WTC11 (cell line): ENCODE data around the gene KIF5C. TPM values are rescaled to one million over a fixed set of nuclear protein-coding genes. Genes with fewer than 3 reads are reported as not detected.

Experiments
- ATAC-seq: fragments of 200-7000 bp; cut with Tn5 transposase; 2 replicates; pipeline ENCODE4 v1.10.0; 2021; ENCODE audit warnings: mild to moderate bottlenecking, moderate library complexity
- CTCF ChIA-PET: fragments of 300-600 bp; sonication (Branson Sonifier 250); formaldehyde crosslinking; loops from one replicate; lab custom pipeline; 2021; ENCODE audit warnings: antibody characterized with exemption; lab: Charles Lee
- POLR2A ChIA-PET: fragments of 350-600 bp; sonication (Branson Sonifier 250); formaldehyde crosslinking; loops from one replicate; lab custom pipeline; 2021; ENCODE audit warnings: antibody characterized with exemption; lab: Charles Lee
- DNase-seq: peaks from one replicate; pipeline ENCODE4 v3.0.0; 2021; ENCODE audit warnings: low spot score
- H3K27ac Mint-ChIP-seq: 2 replicates; pipeline ENCODE4 v1.8.0; 2021; ENCODE audit warnings: mixed read lengths
- H3K27me3 Mint-ChIP-seq: 2 replicates; pipeline ENCODE4 v1.8.0; 2021; ENCODE audit warnings: low read depth, mild to moderate bottlenecking, moderate library complexity, mixed read lengths
- H3K36me3 Mint-ChIP-seq: 2 replicates; pipeline ENCODE4 v1.8.0; 2021; ENCODE audit warnings: mixed read lengths
- H3K4me1 Mint-ChIP-seq: 2 replicates; pipeline ENCODE4 v1.8.0; 2022; ENCODE audit warnings: mixed read lengths
- H3K4me3 Mint-ChIP-seq: 2 replicates; pipeline ENCODE4 v1.8.0; 2021; ENCODE audit warnings: mild to moderate bottlenecking, moderate library complexity, mixed read lengths
- H3K9me3 Mint-ChIP-seq: 2 replicates; pipeline ENCODE4 v1.8.0; 2021; ENCODE audit warnings: mixed read lengths
- AFF4 ChIP-seq: sonication (generic); formaldehyde crosslinking; IDR thresholded peaks from 2 replicates; pipeline ENCODE4 v1.8.1; 2023; ENCODE audit warnings: mild to moderate bottlenecking, missing genetic modification reagents, borderline replicate concordance
- AR ChIP-seq: fragments of 250-450 bp; sonication (Bioruptor Pico); IDR thresholded peaks from 2 replicates; pipeline ENCODE4 v1.9.0; 2021; ENCODE audit warnings: mild to moderate bottlenecking
- ATF2 ChIP-seq: sonication (generic); formaldehyde crosslinking; IDR thresholded peaks from 2 replicates; pipeline ENCODE4 v1.8.1; 2022; ENCODE audit warnings: low read depth, missing genetic modification reagents, borderline replicate concordance
- E2F4 ChIP-seq: sonication (generic); formaldehyde crosslinking; IDR thresholded peaks from 2 replicates; pipeline ENCODE4 v1.8.1; 2022; ENCODE audit warnings: low read depth, mild to moderate bottlenecking, moderate library complexity, missing genetic modification reagents, borderline replicate concordance
- E2F5 ChIP-seq: sonication (generic); formaldehyde crosslinking; IDR thresholded peaks from 2 replicates; pipeline ENCODE4 v1.8.1; 2022; ENCODE audit warnings: mild to moderate bottlenecking, moderate library complexity, missing genetic modification reagents
- FOXK1 ChIP-seq: sonication (generic); formaldehyde crosslinking; IDR thresholded peaks from 2 replicates; pipeline ENCODE4 v1.8.0; 2022; ENCODE audit warnings: mild to moderate bottlenecking, moderate library complexity, missing genetic modification reagents
- GABPB1 ChIP-seq: sonication (generic); formaldehyde crosslinking; IDR thresholded peaks from 2 replicates; pipeline ENCODE4 v1.8.1; 2023; ENCODE audit warnings: mild to moderate bottlenecking, missing genetic modification reagents
- GRHL2 ChIP-seq: fragments of 250-450 bp; sonication (Bioruptor Pico); IDR thresholded peaks from 2 replicates; pipeline ENCODE4 v1.8.0; 2022; ENCODE audit warnings: mild to moderate bottlenecking, moderate library complexity; ENCODE audit not compliant: insufficient replicate concordance, severe bottlenecking
- IRF2 ChIP-seq: sonication (generic); formaldehyde crosslinking; IDR thresholded peaks from 2 replicates; pipeline ENCODE4 v1.8.0; 2022; ENCODE audit warnings: low read depth, missing genetic modification reagents, borderline replicate concordance
- MLX ChIP-seq: sonication (generic); formaldehyde crosslinking; IDR thresholded peaks from 2 replicates; pipeline ENCODE4 v1.8.1; 2023; ENCODE audit warnings: mild to moderate bottlenecking, missing genetic modification reagents, moderate library complexity
- MYBL2 ChIP-seq: sonication (generic); formaldehyde crosslinking; IDR thresholded peaks from 2 replicates; pipeline ENCODE4 v1.8.1; 2023; ENCODE audit warnings: mild to moderate bottlenecking, moderate library complexity, missing genetic modification reagents
- NFATC4 ChIP-seq: fragments of 250-450 bp; sonication (Bioruptor Pico); IDR thresholded peaks from 2 replicates; pipeline ENCODE4 v1.9.0; 2021; ENCODE audit warnings: mild to moderate bottlenecking
- NFE2L1 ChIP-seq: sonication (generic); formaldehyde crosslinking; IDR thresholded peaks from 2 replicates; pipeline ENCODE4 v1.8.1; 2023; ENCODE audit warnings: missing genetic modification reagents
- PRRX2 ChIP-seq: fragments of 250-450 bp; sonication (Bioruptor Pico); IDR thresholded peaks from 2 replicates; pipeline ENCODE4 v1.8.0; 2021; ENCODE audit warnings: mild to moderate bottlenecking
- SMAD4 ChIP-seq: sonication (generic); formaldehyde crosslinking; IDR thresholded peaks from 2 replicates; pipeline ENCODE4 v1.8.0; 2022; ENCODE audit warnings: mild to moderate bottlenecking, missing genetic modification reagents
- SOX15 ChIP-seq: fragments of 250-450 bp; sonication (Bioruptor Pico); IDR thresholded peaks from 2 replicates; pipeline ENCODE4 v1.9.0; 2021; ENCODE audit warnings: mild to moderate bottlenecking
- ZNF396 ChIP-seq: fragments of 250-450 bp; sonication (Bioruptor Pico); IDR thresholded peaks from 2 replicates; pipeline ENCODE4 v1.8.0; 2021; ENCODE audit warnings: mild to moderate bottlenecking, moderate library complexity, borderline replicate concordance
- ZSCAN18 ChIP-seq: fragments of 250-450 bp; sonication (Bioruptor Pico); IDR thresholded peaks from 2 replicates; pipeline ENCODE4 v2.1.2; 2022; ENCODE audit warnings: mild to moderate bottlenecking, moderate library complexity
- total RNA-seq: library from RNA; stranded (reverse); gene quantifications from 3 replicates; pipeline ENCODE4 v1.2.3, GENCODE V29; 2021

The KIF5C gene
- total RNA-seq, 1 experiment from 2014 or later = 73.5 TPM

- no peak for ATAC-seq
- H3K36me3 Mint-ChIP-seq = peaks cover 46% of the 10 kb centered on the region
- H3K27ac Mint-ChIP-seq = no peak overlapping the region
- CTCF ChIA-PET = interaction anchor here (0.6 kb wide), 1 partner anchor 1162 kb away, joined by 3 read pairs; no protein-coding TSS in a partner anchor
- H3K4me3 Mint-ChIP-seq = no peak overlapping the region
- no peaks in the 10 kb centered on the region for H3K9me3 Mint-ChIP-seq
- POLR2A ChIA-PET = no interaction called here
- no peaks in the 10 kb centered on the region for H3K4me1 Mint-ChIP-seq
- no peak for DNase-seq
- no peaks in the 10 kb centered on the region for H3K27me3 Mint-ChIP-seq
- TF ChIP-seq FOXK1 (CRISPR knock-in tag) (no peak), MYBL2 (no peak), SMAD4 (CRISPR knock-in tag) (no peak), E2F4 (no peak), NFATC4 (CRISPR knock-in tag) (no peak), GABPB1 (no peak), AFF4 (CRISPR knock-in tag) (no peak), PRRX2 (CRISPR knock-in tag) (no peak), ZSCAN18 (CRISPR knock-in tag) (no peak), ZNF396 (CRISPR knock-in tag) (no peak), GRHL2 (CRISPR knock-in tag) (no peak), NFE2L1 (CRISPR knock-in tag) (no peak), E2F5 (no peak), AR (no peak)
- TF ChIP-seq, all 79 proteins: peak for 0
These were observed 77.6 kb downstream of the KIF5C start for GRCh38 chr2:148952621-148953020.

GRCh38 chr2:148953426-148953825 is 78.4 kb downstream of the KIF5C start:
- no peaks in the 10 kb centered on the region for H3K9me3 Mint-ChIP-seq
- H3K27ac Mint-ChIP-seq = no peak overlapping the region
- ATAC-seq = no peak
- no peak for DNase-seq
- peaks cover 50% of the 10 kb centered on the region for H3K36me3 Mint-ChIP-seq
- H3K27me3 Mint-ChIP-seq = no peaks in the 10 kb centered on the region
- no peaks in the 10 kb centered on the region for H3K4me1 Mint-ChIP-seq
- no peak for TF ChIP-seq MLX (CRISPR knock-in tag)
- TF ChIP-seq SOX15 (CRISPR knock-in tag) = no peak
- no peak for TF ChIP-seq ATF2 (CRISPR knock-in tag)
- TF ChIP-seq IRF2 (CRISPR knock-in tag) = no peak
- no peak overlapping the region for H3K4me3 Mint-ChIP-seq
- CTCF ChIA-PET = no interaction called here
- POLR2A ChIA-PET = no interaction called here
